ENCODE measurements around the gene MAPRE2. TPM values are rescaled to one million over a fixed set of nuclear protein-coding genes. Genes with fewer than 3 reads are reported as not detected.

The MAPRE2 gene
- total RNA-seq, 4 donors from 2014 or later = 22.2 to 32.2 (median 24.5) TPM

DNA sequence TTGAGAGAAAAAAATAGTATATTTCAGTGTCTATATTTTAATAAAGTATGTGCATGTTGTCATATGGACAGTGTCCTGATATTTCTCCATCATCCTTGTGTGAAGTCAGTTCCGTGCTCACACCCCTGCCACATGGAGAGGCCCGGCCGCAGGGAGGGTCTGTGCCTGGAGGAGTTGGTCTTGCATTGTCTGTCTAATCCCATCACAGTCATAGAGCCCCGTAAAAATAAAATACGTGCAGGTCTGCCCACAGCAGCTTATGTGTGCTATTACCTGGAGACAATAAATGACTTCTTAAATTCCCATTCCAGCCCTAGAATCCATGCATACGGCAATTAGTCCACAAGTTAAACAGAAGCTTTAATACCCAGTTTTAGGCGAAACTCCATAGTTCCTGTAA is 20.1 kb downstream of the MAPRE2 start:
- no peaks in the 10 kb centered on the region for H3K9me3 ChIP-seq
- no peak overlapping the region for H3K4me3 ChIP-seq
- no peak overlapping the region for H3K27ac ChIP-seq (replicated peaks in 1 of 4)
- peaks cover 28 to 44% (median 36%) of the 10 kb centered on the region in 4 donors for H3K4me1 ChIP-seq
- WGBS = 97% methylated on average over 7 of the region's 7 CpGs
- H3K27me3 ChIP-seq = no peaks in the 10 kb centered on the region
- no peak for DNase-seq (ENCODE audit: extremely low spot score)
- TF ChIP-seq, protein P1, sequence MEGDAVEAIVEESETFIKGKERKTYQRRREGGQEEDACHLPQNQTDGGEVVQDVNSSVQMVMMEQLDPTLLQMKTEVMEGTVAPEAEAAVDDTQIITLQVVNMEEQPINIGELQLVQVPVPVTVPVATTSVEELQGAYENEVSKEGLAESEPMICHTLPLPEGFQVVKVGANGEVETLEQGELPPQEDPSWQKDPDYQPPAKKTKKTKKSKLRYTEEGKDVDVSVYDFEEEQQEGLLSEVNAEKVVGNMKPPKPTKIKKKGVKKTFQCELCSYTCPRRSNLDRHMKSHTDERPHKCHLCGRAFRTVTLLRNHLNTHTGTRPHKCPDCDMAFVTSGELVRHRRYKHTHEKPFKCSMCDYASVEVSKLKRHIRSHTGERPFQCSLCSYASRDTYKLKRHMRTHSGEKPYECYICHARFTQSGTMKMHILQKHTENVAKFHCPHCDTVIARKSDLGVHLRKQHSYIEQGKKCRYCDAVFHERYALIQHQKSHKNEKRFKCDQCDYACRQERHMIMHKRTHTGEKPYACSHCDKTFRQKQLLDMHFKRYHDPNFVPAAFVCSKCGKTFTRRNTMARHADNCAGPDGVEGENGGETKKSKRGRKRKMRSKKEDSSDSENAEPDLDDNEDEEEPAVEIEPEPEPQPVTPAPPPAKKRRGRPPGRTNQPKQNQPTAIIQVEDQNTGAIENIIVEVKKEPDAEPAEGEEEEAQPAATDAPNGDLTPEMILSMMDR (IDR thresholded peaks at IDR 0.05) = no peak
- TF ChIP-seq EP300 (IDR thresholded peaks at IDR 0.05) (no peak), POLR2AphosphoS5 (IDR thresholded peaks at IDR 0.05) (no peak), POLR2A (IDR thresholded peaks at IDR 0.05; ENCODE audit: low read depth) (no peak)
- intact Hi-C loops (cut with DNase I) = no loop called here
- H3K36me3 ChIP-seq = no peaks in the 10 kb centered on the region

DNA sequence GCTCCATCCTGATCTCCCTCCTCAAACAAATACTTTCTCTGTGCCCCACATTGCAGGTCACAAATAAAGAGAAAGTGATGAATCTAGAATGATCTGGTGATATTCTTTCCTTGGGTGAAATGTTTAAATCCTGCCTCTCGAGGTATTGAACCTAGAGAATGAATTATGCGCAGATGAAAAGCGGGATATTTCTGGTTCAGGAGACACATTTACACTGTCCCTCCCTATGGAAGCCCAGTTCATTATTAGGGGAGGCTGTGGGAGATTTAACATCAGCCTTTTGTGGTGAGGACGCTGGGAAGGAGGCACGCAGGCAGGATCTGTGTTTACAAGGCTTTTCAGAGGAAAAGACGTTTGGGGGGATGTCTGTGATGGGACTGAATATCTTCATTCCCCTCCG is 20.6 kb downstream of the MAPRE2 start:
- Histone ChIP-seq H3K4me3 (no peak overlapping the region), H3K4me1 (peaks cover 28 to 44% (median 36%) of the 10 kb centered on the region in 4 donors), H3K27me3 (no peaks in the 10 kb centered on the region), H3K9me3 (no peaks in the 10 kb centered on the region), H3K36me3 (no peaks in the 10 kb centered on the region), H3K27ac (replicated peaks in 1 of 4) (no peak overlapping the region)
- WGBS = 82% methylated on average over 7 of the region's 7 CpGs
- intact Hi-C loops (cut with DNase I) = no loop called here
- no peak for DNase-seq (ENCODE audit: extremely low spot score)
- TF ChIP-seq EP300 (IDR thresholded peaks at IDR 0.05) (no peak), POLR2A (IDR thresholded peaks at IDR 0.05; ENCODE audit: low read depth) (no peak), POLR2AphosphoS5 (IDR thresholded peaks at IDR 0.05) (no peak)
- TF ChIP-seq, protein P1 (IDR thresholded peaks at IDR 0.05) = no peak

DNA sequence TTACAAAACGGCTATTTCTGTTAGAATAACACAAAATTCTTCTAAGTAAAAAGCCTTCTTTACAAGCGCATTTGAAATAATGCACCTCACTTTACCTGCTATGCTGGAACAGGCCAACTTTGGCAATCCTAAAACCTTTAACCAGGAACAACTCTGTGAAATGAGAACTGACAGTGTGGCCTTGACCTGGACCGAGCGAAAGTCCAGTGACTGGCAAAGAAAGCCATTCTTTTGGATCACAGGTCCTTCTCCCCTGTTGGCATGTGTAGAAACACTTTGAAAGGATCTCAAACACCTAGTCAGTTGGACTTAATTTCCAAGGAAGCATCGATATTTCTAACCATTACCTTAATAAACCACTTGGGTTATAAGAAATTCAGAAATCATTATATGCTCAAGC is 21.2 kb downstream of the MAPRE2 start:
- intact Hi-C loops (cut with DNase I) = no loop called here
- Histone ChIP-seq H3K27me3 (no peaks in the 10 kb centered on the region), H3K27ac (replicated peaks in 1 of 4) (no peak overlapping the region), H3K4me3 (no peak overlapping the region), H3K4me1 (peaks cover 28 to 44% (median 38%) of the 10 kb centered on the region in 4 donors), H3K9me3 (no peaks in the 10 kb centered on the region), H3K36me3 (no peaks in the 10 kb centered on the region)
- TF ChIP-seq, protein P1 (IDR thresholded peaks at IDR 0.05) = no peak
- TF ChIP-seq POLR2AphosphoS5 (IDR thresholded peaks at IDR 0.05) (no peak), EP300 (IDR thresholded peaks at IDR 0.05) (no peak), POLR2A (IDR thresholded peaks at IDR 0.05; ENCODE audit: low read depth) (no peak)
- DNase-seq (ENCODE audit: extremely low spot score) = no peak
- WGBS = 90% methylated on average over 5 of the region's 5 CpGs

DNA sequence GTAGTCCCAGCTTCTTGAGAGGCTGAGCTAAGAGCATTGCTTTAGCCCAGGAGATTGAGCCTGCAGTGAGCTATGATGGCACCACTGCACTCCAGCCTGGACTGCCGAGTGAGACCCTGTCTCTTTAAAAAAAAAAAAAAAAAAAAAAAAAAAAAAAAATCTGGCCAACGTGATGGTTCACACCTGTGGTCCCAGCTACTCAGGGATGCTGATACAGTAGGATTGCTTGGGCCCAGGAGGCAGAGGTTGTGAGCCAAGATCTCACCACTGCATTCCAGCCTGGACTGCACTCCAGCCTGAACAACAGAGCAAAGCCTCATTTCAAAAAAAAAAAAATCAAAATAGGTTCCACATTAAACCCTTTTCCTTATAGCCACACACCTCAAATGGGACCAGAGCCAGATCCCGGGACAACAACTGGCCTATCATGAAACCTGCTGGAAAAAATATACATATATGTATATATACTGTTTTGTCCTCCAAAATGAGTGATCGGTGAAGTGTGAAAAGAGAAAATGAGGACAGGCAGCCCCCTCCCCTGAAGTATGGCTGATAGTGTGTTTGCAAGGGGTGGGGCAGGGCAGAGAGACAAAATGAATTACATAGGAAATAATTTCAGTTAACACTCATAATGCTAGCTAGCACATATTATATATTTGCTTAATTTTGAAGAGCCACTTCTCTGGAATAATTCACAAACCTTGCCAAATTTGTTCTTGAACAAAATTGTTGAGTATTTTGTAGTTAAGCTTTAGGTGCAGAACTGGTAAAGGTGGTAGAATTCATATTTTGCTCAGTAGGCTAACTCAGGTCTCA is 22.9 kb downstream of the MAPRE2 start:
- Histone ChIP-seq H3K4me1 (peaks cover 12 to 31% (median 23%) of the 10 kb centered on the region in 4 donors), H3K4me3 (no peak overlapping the region), H3K9me3 (no peaks in the 10 kb centered on the region), H3K36me3 (no peaks in the 10 kb centered on the region), H3K27me3 (no peaks in the 10 kb centered on the region), H3K27ac (replicated peaks in 1 of 4) (no peak overlapping the region)
- DNase-seq (ENCODE audit: extremely low spot score) = no peak
- intact Hi-C loops (cut with DNase I) = no loop called here
- TF ChIP-seq EP300 (IDR thresholded peaks at IDR 0.05) (no peak), POLR2AphosphoS5 (IDR thresholded peaks at IDR 0.05) (no peak), POLR2A (IDR thresholded peaks at IDR 0.05; ENCODE audit: low read depth) (no peak)
- TF ChIP-seq, protein P1 (IDR thresholded peaks at IDR 0.05) = no peak
- WGBS = 74% methylated on average over 4 of the region's 4 CpGs
